T-helper 1 cell treated with Interleukin-12 subunit alpha and Interleukin-12 subunit beta and Interleukin-4 antibody, amounts not matched to agents 30 μg/mL and 1 μg/mL, for 36 hours (primary cell): ENCODE measurements around the gene PEX5.

ENCODE experiments used
- H3K27ac Mint-ChIP-seq: one replicate; pipeline ENCODE4 v1.8.0; 2021; ENCODE audit warnings: mild to moderate bottlenecking, mixed read lengths
- H3K27me3 Mint-ChIP-seq: one replicate; pipeline ENCODE4 v1.8.0; 2021; ENCODE audit warnings: low read depth, mixed read lengths
- H3K36me3 Mint-ChIP-seq: one replicate; pipeline ENCODE4 v1.8.0; 2021; ENCODE audit warnings: low read depth, mixed read lengths
- H3K4me1 Mint-ChIP-seq: one replicate; pipeline ENCODE4 v1.8.0; 2021; ENCODE audit warnings: low read depth, mixed read lengths
- H3K4me3 Mint-ChIP-seq: one replicate; pipeline ENCODE4 v1.8.0; 2021; ENCODE audit warnings: mild to moderate bottlenecking, moderate library complexity, mixed read lengths
- H3K9me3 Mint-ChIP-seq: one replicate; pipeline ENCODE4 v1.8.0; 2021; ENCODE audit warnings: mixed read lengths

The PEX5 gene

GRCh38 chr12:7189398-7190267, at the start of gene PEX5:
PEX5 (plus strand) TSS chr12:7189686; CDS start chr12:7190378, 692 bp downstream.
- Mint-ChIP-seq H3K36me3 (peaks cover 16% of the 10 kb centered on the region), H3K9me3 (no peaks in the 10 kb centered on the region), H3K4me1 (peaks cover 24% of the 10 kb centered on the region), H3K27ac (peak within 1 kb of the TSS; percentile 98), H3K27me3 (peaks cover 2% of the 10 kb centered on the region), H3K4me3 (peak within 1 kb of the TSS; percentile 94)

GRCh38 chr12:7141351-7142005, 48.0 kb upstream of the PEX5 start:
- peaks cover 58% of the 10 kb centered on the region for H3K36me3 Mint-ChIP-seq

GRCh38 chr12:7142056-7142644, 47.3 kb upstream of the PEX5 start:
- Mint-ChIP-seq H3K4me3 (no peak overlapping the region), H3K4me1 (peaks cover 16% of the 10 kb centered on the region)

More at GRCh38 chr12:7141351-7142005, 48.0 kb upstream of the PEX5 start:
- H3K27me3 Mint-ChIP-seq = no peaks in the 10 kb centered on the region
- no peak overlapping the region for H3K4me3 Mint-ChIP-seq
- no peaks in the 10 kb centered on the region for H3K9me3 Mint-ChIP-seq
- peaks cover 16% of the 10 kb centered on the region for H3K4me1 Mint-ChIP-seq
- peak overlapping the region; percentile 16 for H3K27ac Mint-ChIP-seq

GRCh38 chr12:7142809-7143465, 46.5 kb upstream of the PEX5 start:
- no peaks in the 10 kb centered on the region for H3K9me3 Mint-ChIP-seq
- peaks cover 16% of the 10 kb centered on the region for H3K4me1 Mint-ChIP-seq
- H3K4me3 Mint-ChIP-seq = no peak overlapping the region
- H3K27ac Mint-ChIP-seq = no peak overlapping the region
- no peaks in the 10 kb centered on the region for H3K27me3 Mint-ChIP-seq
- peaks cover 54% of the 10 kb centered on the region for H3K36me3 Mint-ChIP-seq

More at GRCh38 chr12:7142056-7142644, 47.3 kb upstream of the PEX5 start:
- Mint-ChIP-seq H3K36me3 (peaks cover 58% of the 10 kb centered on the region), H3K27ac (no peak overlapping the region), H3K9me3 (no peaks in the 10 kb centered on the region), H3K27me3 (no peaks in the 10 kb centered on the region)

- no peak overlapping the region for H3K4me3 Mint-ChIP-seq
- no peaks in the 10 kb centered on the region for H3K9me3 Mint-ChIP-seq
- peaks cover 56% of the 10 kb centered on the region for H3K36me3 Mint-ChIP-seq
- H3K27ac Mint-ChIP-seq = no peak overlapping the region
- H3K4me1 Mint-ChIP-seq = peaks cover 16% of the 10 kb centered on the region
- H3K27me3 Mint-ChIP-seq = no peaks in the 10 kb centered on the region
Measured at GRCh38 chr12:7143564-7143963, 45.9 kb upstream of the PEX5 start.

- peaks cover 50% of the 10 kb centered on the region for H3K36me3 Mint-ChIP-seq
Measured at GRCh38 chr12:7144414-7145120, 44.9 kb upstream of the PEX5 start.

GRCh38 chr12:7145671-7146070, 43.8 kb upstream of the PEX5 start:
- H3K27me3 Mint-ChIP-seq = no peaks in the 10 kb centered on the region
- H3K9me3 Mint-ChIP-seq = no peaks in the 10 kb centered on the region
- H3K27ac Mint-ChIP-seq = no peak overlapping the region
- no peak overlapping the region for H3K4me3 Mint-ChIP-seq
- peaks cover 11% of the 10 kb centered on the region for H3K4me1 Mint-ChIP-seq
- peaks cover 55% of the 10 kb centered on the region for H3K36me3 Mint-ChIP-seq

More at GRCh38 chr12:7144414-7145120, 44.9 kb upstream of the PEX5 start:
- Mint-ChIP-seq H3K27ac (no peak overlapping the region), H3K4me1 (peaks cover 11% of the 10 kb centered on the region), H3K4me3 (no peak overlapping the region), H3K9me3 (no peaks in the 10 kb centered on the region), H3K27me3 (no peaks in the 10 kb centered on the region)

GRCh38 chr12:7146228-7146627, 43.3 kb upstream of the PEX5 start:
- Mint-ChIP-seq H3K27me3 (no peaks in the 10 kb centered on the region), H3K4me1 (peaks cover 11% of the 10 kb centered on the region), H3K4me3 (no peak overlapping the region), H3K36me3 (peaks cover 55% of the 10 kb centered on the region), H3K27ac (no peak overlapping the region), H3K9me3 (no peaks in the 10 kb centered on the region)

GRCh38 chr12:7146906-7147305, 42.6 kb upstream of the PEX5 start:
- Mint-ChIP-seq H3K27me3 (no peaks in the 10 kb centered on the region), H3K36me3 (peaks cover 48% of the 10 kb centered on the region), H3K9me3 (no peaks in the 10 kb centered on the region), H3K27ac (no peak overlapping the region), H3K4me1 (peaks cover 6% of the 10 kb centered on the region), H3K4me3 (no peak overlapping the region)

GRCh38 chr12:7150356-7150755, 39.1 kb upstream of the PEX5 start:
- Mint-ChIP-seq H3K36me3 (peaks cover 41% of the 10 kb centered on the region), H3K4me3 (no peak overlapping the region), H3K27ac (no peak overlapping the region), H3K27me3 (no peaks in the 10 kb centered on the region), H3K9me3 (no peaks in the 10 kb centered on the region), H3K4me1 (peaks cover 3% of the 10 kb centered on the region)

- Mint-ChIP-seq H3K4me3 (no peak overlapping the region), H3K4me1 (peaks cover 1% of the 10 kb centered on the region), H3K27ac (no peak overlapping the region), H3K27me3 (no peaks in the 10 kb centered on the region), H3K9me3 (no peaks in the 10 kb centered on the region), H3K36me3 (peaks cover 38% of the 10 kb centered on the region)
Measured at GRCh38 chr12:7150841-7151240, 38.6 kb upstream of the PEX5 start.

- Mint-ChIP-seq H3K27ac (no peak overlapping the region), H3K36me3 (peaks cover 33% of the 10 kb centered on the region), H3K9me3 (no peaks in the 10 kb centered on the region), H3K4me3 (no peak overlapping the region), H3K4me1 (no peaks in the 10 kb centered on the region), H3K27me3 (no peaks in the 10 kb centered on the region)
Measured at GRCh38 chr12:7151532-7151931, 38.0 kb upstream of the PEX5 start.

GRCh38 chr12:7152818-7153217, 36.7 kb upstream of the PEX5 start:
- H3K27ac Mint-ChIP-seq = no peak overlapping the region
- no peaks in the 10 kb centered on the region for H3K4me1 Mint-ChIP-seq
- H3K27me3 Mint-ChIP-seq = no peaks in the 10 kb centered on the region
- H3K36me3 Mint-ChIP-seq = peaks cover 40% of the 10 kb centered on the region
- H3K9me3 Mint-ChIP-seq = no peaks in the 10 kb centered on the region
- H3K4me3 Mint-ChIP-seq = no peak overlapping the region

GRCh38 chr12:7154042-7154441, 35.4 kb upstream of the PEX5 start:
- H3K4me1 Mint-ChIP-seq = no peaks in the 10 kb centered on the region
- peaks cover 34% of the 10 kb centered on the region for H3K36me3 Mint-ChIP-seq
- no peaks in the 10 kb centered on the region for H3K9me3 Mint-ChIP-seq
- H3K4me3 Mint-ChIP-seq = no peak overlapping the region
- H3K27ac Mint-ChIP-seq = no peak overlapping the region
- no peaks in the 10 kb centered on the region for H3K27me3 Mint-ChIP-seq
